SK-N-SH (cell line): ENCODE results near the gene DHRS13. TPM values are rescaled to one million over a fixed set of nuclear protein-coding genes. Genes with fewer than 3 reads are reported as not detected.

ENCODE experiments used
- CTCF ChIA-PET: fragments of 300-600, 350-600 bp; formaldehyde crosslinking; extraction: SDS; loops from one replicate; lab custom pipeline; 2021; lab: Yijun Ruan, JAX
- POLR2A ChIA-PET: fragments of 350-600 bp; sonication (Branson Sonifier 250); formaldehyde crosslinking; extraction: SDS; loops from one replicate; lab custom pipeline; 2020; ENCODE audit warnings: antibody characterized with exemption, inconsistent platforms; lab: Yijun Ruan, JAX
- DNase-seq: peaks from one replicate; pipeline ENCODE4 v3.0.0; 2012
- H2AFZ ChIP-seq: fragments of 200-600 bp; sonication (generic); 2 replicates; pipeline ENCODE4 v1.8.1; 2016; ENCODE audit warnings: antibody characterized with exemption, mild to moderate bottlenecking, low read depth
- H3F3A ChIP-seq: fragments of 200-600 bp; sonication (generic); replicated peaks from 2 replicates; pipeline ENCODE3; 2016; ENCODE audit warnings: antibody characterized with exemption, mild to moderate bottlenecking; ENCODE audit not compliant: insufficient read depth
- H3K27ac ChIP-seq, 2 experiments: fragments of 200-500 bp in 1 of 2; fragments of 200-600 bp in 1 of 2; sonication (Bioruptor generic) in 1 of 2; sonication (generic), shearing (Covaris generic) in 1 of 2; 2 replicates each; pipeline versions ENCODE4 v1.5.1 to v1.6.1; 2014 to 2016; ENCODE audit warnings: low read depth in 2 of 2, inconsistent platforms in 1 of 2, low read length in 1 of 2, mild to moderate bottlenecking in 1 of 2, mixed read lengths in 1 of 2
- H3K27me3 ChIP-seq: fragments of 200-600 bp; sonication (generic), shearing (Covaris generic); 2 replicates; pipeline ENCODE4 v1.6.1; 2016; ENCODE audit warnings: mixed run types; ENCODE audit not compliant: insufficient read depth
- H3K36me3 ChIP-seq, 2 experiments: fragments of 200-500 bp in 1 of 2; fragments of 200-600 bp in 1 of 2; sonication (Bioruptor generic) in 1 of 2; sonication (generic) in 1 of 2; replicated peaks in 1 of 2; 2 replicates each; pipeline versions ENCODE3 to v1.5.1; 2014 to 2016; ENCODE audit warnings: low read length in 1 of 2, mild to moderate bottlenecking in 1 of 2; ENCODE audit not compliant: insufficient read depth in 2 of 2, control insufficient read depth in 1 of 2
- H3K4me1 ChIP-seq, 2 experiments: fragments of 200-500 bp in 1 of 2; fragments of 200-600 bp in 1 of 2; sonication (Bioruptor generic) in 1 of 2; sonication (generic), shearing (Covaris generic) in 1 of 2; 2 replicates each; pipeline versions ENCODE4 v1.5.1 to v1.6.1; 2014 to 2016; ENCODE audit warnings: low read depth in 1 of 2, low read length in 1 of 2, mixed run types in 1 of 2; ENCODE audit not compliant: insufficient read depth in 2 of 2, control insufficient read depth in 1 of 2
- H3K4me2 ChIP-seq: fragments of 200-600 bp; sonication (generic), shearing (Covaris generic); 2 replicates; pipeline ENCODE4 v1.6.1; 2017; ENCODE audit warnings: mixed run types
- H3K4me3 ChIP-seq, 2 experiments: fragments of 200-500 bp in 1 of 2; fragments of 200-600 bp in 1 of 2; sonication (Bioruptor generic) in 1 of 2; sonication (generic), shearing (Covaris generic) in 1 of 2; 2 replicates each; pipeline versions ENCODE4 v1.5.1 to v1.8.1; 2014 to 2016; ENCODE audit warnings: low read depth in 2 of 2, inconsistent platforms in 1 of 2, low read length in 1 of 2, mild to moderate bottlenecking in 1 of 2, mixed read lengths in 1 of 2, moderate library complexity in 1 of 2
- H3K79me2 ChIP-seq: fragments of 200-600 bp; sonication (generic); 2 replicates; pipeline ENCODE4 v1.8.1; 2017; ENCODE audit warnings: mild to moderate bottlenecking; ENCODE audit not compliant: insufficient read depth
- H3K9ac ChIP-seq: fragments of 200-600 bp; sonication (generic); 2 replicates; pipeline ENCODE4 v1.6.1; 2017; ENCODE audit warnings: mixed run types
- H3K9me2 ChIP-seq: fragments of 200-600 bp; sonication (generic); 2 replicates; pipeline ENCODE4 v1.6.1; 2017; ENCODE audit warnings: mixed run types
- H3K9me3 ChIP-seq: fragments of 200-600 bp; sonication (generic); 2 replicates; pipeline ENCODE4 v1.6.1; 2017; ENCODE audit warnings: mixed run types, mild to moderate bottlenecking, moderate library complexity
- H4K20me1 ChIP-seq: fragments of 200-600 bp; sonication (generic); 2 replicates; pipeline ENCODE4 v1.6.1; 2017; ENCODE audit warnings: mild to moderate bottlenecking, mixed run types; ENCODE audit not compliant: insufficient read depth
- CTCF ChIP-seq: fragments of 200-600 bp; sonication (generic); IDR thresholded peaks from 2 replicates; pipeline ENCODE4 v1.6.1; 2017; ENCODE audit warnings: antibody characterized with exemption, mild to moderate bottlenecking, moderate library complexity
- EP300 ChIP-seq, 2 experiments: IDR thresholded peaks; 2 replicates each; pipeline versions ENCODE4 v1.4.0 to v1.6.1; 2012; ENCODE audit warnings: borderline replicate concordance in 1 of 2, low read depth in 1 of 2, low read length in 1 of 2
- FOXJ3 ChIP-seq: sonication (generic); formaldehyde crosslinking; IDR thresholded peaks from 2 replicates; pipeline ENCODE4 v1.5.1; 2020; ENCODE audit warnings: mild to moderate bottlenecking, missing genetic modification reagents
- GABPA ChIP-seq: IDR thresholded peaks from 2 replicates; pipeline ENCODE4 v1.4.0; 2012; ENCODE audit warnings: low read depth, mild to moderate bottlenecking
- GATA2 ChIP-seq: sonication (generic); formaldehyde crosslinking; IDR thresholded peaks from 2 replicates; pipeline ENCODE4 v1.5.0; 2020; ENCODE audit warnings: mild to moderate bottlenecking, missing genetic modification reagents
- MAX ChIP-seq: IDR thresholded peaks from 2 replicates; pipeline ENCODE4 v1.4.0; 2012; ENCODE audit warnings: low read depth
- RAD21 ChIP-seq: IDR thresholded peaks from 2 replicates; pipeline ENCODE4 v1.6.1; 2012; ENCODE audit warnings: mild to moderate bottlenecking, low read length
- RFX5 ChIP-seq: IDR thresholded peaks from 2 replicates; pipeline ENCODE4 v1.6.1; 2012; ENCODE audit warnings: mild to moderate bottlenecking, improper control_type of control experiment, low read length
- TAF1 ChIP-seq: IDR thresholded peaks from 2 replicates; pipeline ENCODE4 v1.6.1; 2012; ENCODE audit warnings: low read depth, mild to moderate bottlenecking, low read length, moderate library complexity, borderline replicate concordance
- TCF12 ChIP-seq: IDR thresholded peaks from 2 replicates; pipeline ENCODE4 v1.4.0; 2012
- WGBS: methylation state at CpG from one replicate; pipeline ENCODE4 v1.1.6; 2017; ENCODE audit warnings: low lambda C conversion rate; 5-methylcytosine and 5-hydroxymethylcytosine counted together
- polyA plus RNA-seq, 3 experiments: library from polyadenylated mRNA; depleted of rRNA; stranded (reverse); fragments of >200 nt; gene quantifications; 2 replicates each; pipeline ENCODE4 v1.2.3, GENCODE V29; 2012
- TF ChIP-seq, protein P1 (sequence below): fragments of 150-350 bp; IDR thresholded peaks from 2 replicates; pipeline ENCODE4 v1.6.1; 2016; ENCODE audit warnings: mild to moderate bottlenecking, low read depth, low read length
- TF ChIP-seq, protein P2 (sequence below): IDR thresholded peaks from 2 replicates; pipeline ENCODE4 v1.4.0; 2012; ENCODE audit warnings: low read depth, borderline replicate concordance

DHRS13 gene
- polyA plus RNA-seq, 1 of the 3 experiments (the other 2 are of a cell fraction) = 7.4 TPM

GRCh38 chr17:28891201-28891600 lies 11.7 kb downstream of the DHRS13 start:
- ChIA-PET CTCF (interaction anchor here (2.9 to 3.9 kb wide), 2 partner anchors 127 to 141 kb away, joined by 6 to 24 read pairs; no protein-coding TSS in a partner anchor), POLR2A (no interaction called here)
- TF ChIP-seq RAD21 = no peak
- no peak for TF ChIP-seq TCF12
- TF ChIP-seq, protein P1, sequence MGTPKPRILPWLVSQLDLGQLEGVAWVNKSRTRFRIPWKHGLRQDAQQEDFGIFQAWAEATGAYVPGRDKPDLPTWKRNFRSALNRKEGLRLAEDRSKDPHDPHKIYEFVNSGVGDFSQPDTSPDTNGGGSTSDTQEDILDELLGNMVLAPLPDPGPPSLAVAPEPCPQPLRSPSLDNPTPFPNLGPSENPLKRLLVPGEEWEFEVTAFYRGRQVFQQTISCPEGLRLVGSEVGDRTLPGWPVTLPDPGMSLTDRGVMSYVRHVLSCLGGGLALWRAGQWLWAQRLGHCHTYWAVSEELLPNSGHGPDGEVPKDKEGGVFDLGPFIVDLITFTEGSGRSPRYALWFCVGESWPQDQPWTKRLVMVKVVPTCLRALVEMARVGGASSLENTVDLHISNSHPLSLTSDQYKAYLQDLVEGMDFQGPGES = no peak
- TF ChIP-seq EP300 (IDR thresholded peaks at IDR 0.05; ENCODE audit: borderline replicate concordance in 1 of 2, low read depth in 1 of 2, low read length in 1 of 2) = no peak
- TF ChIP-seq TAF1 = no peak
- no peak for TF ChIP-seq GABPA
- no peak for TF ChIP-seq CTCF
- TF ChIP-seq GATA2 (CRISPR knock-in tag) = no peak
- TF ChIP-seq, protein P2, sequence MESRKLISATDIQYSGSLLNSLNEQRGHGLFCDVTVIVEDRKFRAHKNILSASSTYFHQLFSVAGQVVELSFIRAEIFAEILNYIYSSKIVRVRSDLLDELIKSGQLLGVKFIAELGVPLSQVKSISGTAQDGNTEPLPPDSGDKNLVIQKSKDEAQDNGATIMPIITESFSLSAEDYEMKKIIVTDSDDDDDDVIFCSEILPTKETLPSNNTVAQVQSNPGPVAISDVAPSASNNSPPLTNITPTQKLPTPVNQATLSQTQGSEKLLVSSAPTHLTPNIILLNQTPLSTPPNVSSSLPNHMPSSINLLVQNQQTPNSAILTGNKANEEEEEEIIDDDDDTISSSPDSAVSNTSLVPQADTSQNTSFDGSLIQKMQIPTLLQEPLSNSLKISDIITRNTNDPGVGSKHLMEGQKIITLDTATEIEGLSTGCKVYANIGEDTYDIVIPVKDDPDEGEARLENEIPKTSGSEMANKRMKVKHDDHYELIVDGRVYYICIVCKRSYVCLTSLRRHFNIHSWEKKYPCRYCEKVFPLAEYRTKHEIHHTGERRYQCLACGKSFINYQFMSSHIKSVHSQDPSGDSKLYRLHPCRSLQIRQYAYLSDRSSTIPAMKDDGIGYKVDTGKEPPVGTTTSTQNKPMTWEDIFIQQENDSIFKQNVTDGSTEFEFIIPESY = no peak
- TF ChIP-seq FOXJ3 (CRISPR knock-in tag) = no peak
- no peak for TF ChIP-seq RFX5
- no peak for TF ChIP-seq MAX
- no peak for DNase-seq
- H3K4me2 ChIP-seq = no peak overlapping the region
- no peak overlapping the region for H2AFZ ChIP-seq
- H3K9me2 ChIP-seq = no peaks in the 10 kb centered on the region
- WGBS = 80% methylated on average over 1 of the region's 1 CpG
- H3K79me2 ChIP-seq = peaks cover 35% of the 10 kb centered on the region
- H3K27ac ChIP-seq = no peak overlapping the region
- no peaks in the 10 kb centered on the region for H3K9me3 ChIP-seq
- H3K4me1 ChIP-seq = peaks cover 5 to 13% of the 10 kb centered on the region in 2 experiments; a peak in 2 of 4 replicates
- H3K9ac ChIP-seq = no peak overlapping the region
- H4K20me1 ChIP-seq = 0 out of 2 replicates have a peak, but pooled peaks cover 3% of the 10 kb centered on the region
- H3K36me3 ChIP-seq = peaks cover 0 to 2% of the 10 kb centered on the region in 2 experiments
- H3K27me3 ChIP-seq = no peaks in the 10 kb centered on the region
- peaks cover 3% of the 10 kb centered on the region for H3F3A ChIP-seq
- no peak overlapping the region for H3K4me3 ChIP-seq
